IMR-90 (cell line): ENCODE measurements around the gene BCAP31. TPM values are rescaled to one million over a fixed set of nuclear protein-coding genes. Genes with fewer than 3 reads are reported as not detected.

ENCODE experiments used
- ATAC-seq: fragments of 200-7000 bp; cut with Tn5 transposase; 2 replicates; pipeline ENCODE4 v1.9.1; 2020; ENCODE audit warnings: low read depth, mild to moderate bottlenecking, moderate library complexity
- BruUV-seq: library from RNA; stranded (reverse); fragments of 400-500 nt; replicated peaks from 2 replicates; lab custom pipeline; 2021; lab: Mats Ljungman, UMichigan
- CTCF ChIA-PET: fragments of 300-600 bp; formaldehyde crosslinking; extraction: SDS; loops from one replicate; lab custom pipeline; 2021; ENCODE audit warnings: antibody characterized with exemption; lab: Yijun Ruan, JAX
- POLR2A ChIA-PET: fragments of 300-600 bp; sonication (Branson Sonifier 250); formaldehyde crosslinking; loops from one replicate; lab custom pipeline; 2022; ENCODE audit warnings: antibody characterized with exemption; ENCODE audit not compliant: unreplicated experiment; lab: Charles Lee
- DNase-seq: peaks from one replicate; pipeline ENCODE4 v3.0.0; 2013
- H2AFZ ChIP-seq: replicated peaks from 2 replicates; pipeline ENCODE3; 2013; ENCODE audit warnings: low read length, mild to moderate bottlenecking; ENCODE audit not compliant: poor library complexity
- H2AK5ac ChIP-seq: 2 replicates; pipeline ENCODE4 v1.6.1; 2013; ENCODE audit warnings: low read depth, low read length, inconsistent platforms
- H2AK9ac ChIP-seq: replicated peaks from 2 replicates; pipeline ENCODE3; 2013; ENCODE audit warnings: mild to moderate bottlenecking, low read depth, low read length, moderate library complexity; ENCODE audit not compliant: poor library complexity
- H2BK120ac ChIP-seq: 2 replicates; pipeline ENCODE4 v1.6.1; 2013; ENCODE audit warnings: low read depth, low read length, inconsistent platforms
- H2BK15ac ChIP-seq: 3 replicates; pipeline ENCODE4 v1.6.1; 2013; ENCODE audit warnings: low read depth, low read length, inconsistent platforms
- H2BK20ac ChIP-seq: 2 replicates; pipeline ENCODE4 v1.6.1; 2013; ENCODE audit warnings: low read depth, mild to moderate bottlenecking, inconsistent platforms, low read length, moderate library complexity
- H2BK5ac ChIP-seq: 2 replicates; pipeline ENCODE4 v1.6.1; 2013; ENCODE audit warnings: mild to moderate bottlenecking, low read depth, low read length, inconsistent platforms; ENCODE audit not compliant: poor library complexity, severe bottlenecking
- H3K14ac ChIP-seq: replicated peaks from 2 replicates; pipeline ENCODE4 v1.6.1; 2013; ENCODE audit warnings: low read depth, low read length, inconsistent platforms
- H3K18ac ChIP-seq: 2 replicates; pipeline ENCODE4 v1.6.1; 2013; ENCODE audit warnings: low read depth, low read length, control low read depth
- H3K23ac ChIP-seq: 2 replicates; pipeline ENCODE4 v1.6.1; 2013; ENCODE audit warnings: low read depth, low read length, inconsistent platforms
- H3K27ac ChIP-seq: 2 replicates; pipeline ENCODE4 v1.5.1; 2013; ENCODE audit warnings: mild to moderate bottlenecking, control low read depth, low read length; ENCODE audit not compliant: insufficient read depth
- H3K27me3 ChIP-seq: 2 replicates; pipeline ENCODE4 v1.6.1; 2013; ENCODE audit warnings: low read length; ENCODE audit not compliant: control insufficient read depth, insufficient read depth
- H3K36me3 ChIP-seq: 2 replicates; pipeline ENCODE4 v1.6.1; 2013; ENCODE audit warnings: low read length, mixed read lengths; ENCODE audit not compliant: control insufficient read depth, insufficient read depth
- H3K4ac ChIP-seq: 2 replicates; pipeline ENCODE4 v1.6.1; 2013; ENCODE audit warnings: low read depth, low read length, inconsistent platforms
- H3K4me1 ChIP-seq: 2 replicates; pipeline ENCODE4 v1.6.1; 2013; ENCODE audit warnings: low read length, mixed read lengths; ENCODE audit not compliant: control insufficient read depth, insufficient read depth
- H3K4me2 ChIP-seq: 2 replicates; pipeline ENCODE4 v1.6.1; 2013; ENCODE audit warnings: low read depth, mild to moderate bottlenecking, control low read depth, low read length, moderate library complexity
- H3K4me3 ChIP-seq: 2 replicates; pipeline ENCODE4 v1.5.1; 2013; ENCODE audit warnings: low read depth, mild to moderate bottlenecking, control low read depth, low read length, moderate library complexity; ENCODE audit not compliant: insufficient read depth
- H3K56ac ChIP-seq: 2 replicates; pipeline ENCODE4 v1.6.1; 2013; ENCODE audit warnings: low read length, inconsistent platforms; ENCODE audit not compliant: insufficient read depth; ENCODE audit errors: extremely low read depth
- H3K79me1 ChIP-seq, 2 experiments: 2 replicates each; pipeline ENCODE4 v1.6.1; 2013; ENCODE audit warnings: low read length in 2 of 2, inconsistent platforms in 1 of 2, low read depth in 1 of 2
- H3K9ac ChIP-seq: 2 replicates; pipeline ENCODE4 v1.6.1; 2013; ENCODE audit warnings: low read depth, low read length, control low read depth
- H3K9me1 ChIP-seq: 2 replicates; pipeline ENCODE4 v1.6.1; 2013; ENCODE audit warnings: low read length, inconsistent platforms; ENCODE audit not compliant: insufficient read depth
- H3K9me3 ChIP-seq: 2 replicates; pipeline ENCODE4 v1.6.1; 2013; ENCODE audit warnings: low read length; ENCODE audit not compliant: control insufficient read depth, insufficient read depth
- H4K20me1 ChIP-seq: 2 replicates; pipeline ENCODE4 v1.6.1; 2013; ENCODE audit warnings: low read length, inconsistent platforms; ENCODE audit not compliant: insufficient read depth
- H4K5ac ChIP-seq: 2 replicates; pipeline ENCODE4 v1.6.1; 2013; ENCODE audit warnings: mild to moderate bottlenecking, low read depth, low read length, control low read depth
- H4K8ac ChIP-seq, 2 experiments: 2 replicates each; pipeline ENCODE4 v1.6.1; 2013; ENCODE audit warnings: low read depth in 2 of 2, low read length in 2 of 2, control low read depth in 1 of 2, inconsistent platforms in 1 of 2
- H4K91ac ChIP-seq: 2 replicates; pipeline ENCODE4 v1.6.1; 2013; ENCODE audit warnings: low read depth, low read length, inconsistent platforms; ENCODE audit not compliant: insufficient read depth
- BHLHE40 ChIP-seq: fragments of 150-350 bp; IDR thresholded peaks from 2 replicates; pipeline ENCODE4 v1.6.1; 2016; ENCODE audit warnings: mild to moderate bottlenecking, low read depth, low read length
- CEBPB ChIP-seq: IDR thresholded peaks from 2 replicates; pipeline ENCODE4 v1.6.1; 2012; ENCODE audit warnings: low read depth, low read length, improper control_type of control experiment
- CHD1 ChIP-seq: IDR thresholded peaks from 2 replicates; pipeline ENCODE4 v1.6.1; 2012; ENCODE audit warnings: low read depth, low read length, improper control_type of control experiment
- CTCF ChIP-seq: conservative IDR thresholded peaks from 2 replicates; pipeline ENCODE4 v1.5.1; 2012; ENCODE audit warnings: mild to moderate bottlenecking, low read depth, low read length, improper control_type of control experiment
- FOS ChIP-seq: fragments of 150-350 bp; IDR thresholded peaks from 2 replicates; pipeline ENCODE4 v1.6.1; 2016; ENCODE audit warnings: low read depth, low read length
- MAFK ChIP-seq: IDR thresholded peaks from 2 replicates; pipeline ENCODE4 v1.6.1; 2012; ENCODE audit warnings: low read depth, low read length, improper control_type of control experiment
- MAZ ChIP-seq: IDR thresholded peaks from 2 replicates; pipeline ENCODE4 v1.6.1; 2012; ENCODE audit warnings: low read depth, mild to moderate bottlenecking, low read length, improper control_type of control experiment, moderate library complexity, borderline replicate concordance
- MXI1 ChIP-seq: IDR thresholded peaks from 2 replicates; pipeline ENCODE4 v1.6.1; 2012; ENCODE audit warnings: low read depth, mild to moderate bottlenecking, low read length, moderate library complexity, borderline replicate concordance
- NFE2L2 ChIP-seq: fragments of 150-350 bp; IDR thresholded peaks from 2 replicates; pipeline ENCODE4 v1.6.1; 2016; ENCODE audit warnings: low read depth, mild to moderate bottlenecking, low read length
- POLR2A ChIP-seq: IDR thresholded peaks from 2 replicates; pipeline ENCODE4 v1.6.1; 2012; ENCODE audit warnings: mild to moderate bottlenecking, low read depth, low read length
- RAD21 ChIP-seq: IDR thresholded peaks from 2 replicates; pipeline ENCODE4 v1.6.1; 2012; ENCODE audit warnings: low read length, improper control_type of control experiment
- RCOR1 ChIP-seq: IDR thresholded peaks from 2 replicates; pipeline ENCODE4 v1.6.1; 2012; ENCODE audit warnings: mild to moderate bottlenecking, low read length, improper control_type of control experiment; ENCODE audit not compliant: insufficient replicate concordance
- RFX5 ChIP-seq: IDR thresholded peaks from 2 replicates; pipeline ENCODE4 v1.8.0; 2012; ENCODE audit warnings: low read depth, mild to moderate bottlenecking, low read length, moderate library complexity
- SMC3 ChIP-seq: fragments of 150-350 bp; IDR thresholded peaks from 2 replicates; pipeline ENCODE4 v1.6.1; 2016; ENCODE audit warnings: low read depth, mild to moderate bottlenecking, antibody characterized with exemption, low read length, moderate library complexity
- USF2 ChIP-seq: fragments of 150-350 bp; IDR thresholded peaks from 2 replicates; pipeline ENCODE4 v1.6.1; 2017; ENCODE audit warnings: mild to moderate bottlenecking, antibody characterized with exemption, low read length, low read depth
- WGBS, 2 experiments: methylation state at CpG; one replicate each; pipeline versions ENCODE4 v1.1.5 to v1.1.7; 2013; ENCODE audit warnings: missing lambda C conversion rate in 2 of 2; ENCODE audit not compliant: insufficient read length in 1 of 2; ENCODE audit errors: extremely low coverage in 2 of 2; 5-methylcytosine and 5-hydroxymethylcytosine counted together
- dilution Hi-C: fragments of 300-500 bp; cut with HindIII; formaldehyde crosslinking; loops from one replicate; pipeline ENCODE4 v1.14.3; 2018; ENCODE audit warnings: low sequenced_read_pairs; ENCODE audit not compliant: unreplicated experiment
- in situ Hi-C: fragments of 300-500 bp; cut with MboI; formaldehyde crosslinking; loops from 3 replicates; pipeline ENCODE4 v1.14.3; 2019; ENCODE audit warnings: low sequenced_read_pairs, inconsistent platforms, mixed read lengths
- intact Hi-C: fragments of 100-400 bp; cut with micrococcal nuclease; formaldehyde crosslinking; loops from 2 replicates; pipeline ENCODE4 v1.10.0; 2022
- polyA plus RNA-seq, 3 experiments: library from polyadenylated mRNA; depleted of rRNA; stranded (reverse); fragments of >200 nt; gene quantifications; 2 replicates each; pipeline ENCODE4 v1.2.3, GENCODE V29; 2012; ENCODE audit warnings: low replicate concordance in 1 of 3
- total RNA-seq: library from RNA; depleted of rRNA; stranded (reverse); fragments of >200 nt; gene quantifications from 2 replicates; pipeline ENCODE4 v1.2.3, GENCODE V29; 2012
- TF ChIP-seq, protein P1 (sequence below): fragments of 150-350 bp; IDR thresholded peaks from 2 replicates; pipeline ENCODE4 v1.6.1; 2016; ENCODE audit warnings: low read depth, mild to moderate bottlenecking, low read length, moderate library complexity, borderline replicate concordance

The BCAP31 gene
- total and polyA plus RNA-seq, 2 of the 4 experiments (the other 2 are of a cell fraction) = 125 to 244 TPM

DNA sequence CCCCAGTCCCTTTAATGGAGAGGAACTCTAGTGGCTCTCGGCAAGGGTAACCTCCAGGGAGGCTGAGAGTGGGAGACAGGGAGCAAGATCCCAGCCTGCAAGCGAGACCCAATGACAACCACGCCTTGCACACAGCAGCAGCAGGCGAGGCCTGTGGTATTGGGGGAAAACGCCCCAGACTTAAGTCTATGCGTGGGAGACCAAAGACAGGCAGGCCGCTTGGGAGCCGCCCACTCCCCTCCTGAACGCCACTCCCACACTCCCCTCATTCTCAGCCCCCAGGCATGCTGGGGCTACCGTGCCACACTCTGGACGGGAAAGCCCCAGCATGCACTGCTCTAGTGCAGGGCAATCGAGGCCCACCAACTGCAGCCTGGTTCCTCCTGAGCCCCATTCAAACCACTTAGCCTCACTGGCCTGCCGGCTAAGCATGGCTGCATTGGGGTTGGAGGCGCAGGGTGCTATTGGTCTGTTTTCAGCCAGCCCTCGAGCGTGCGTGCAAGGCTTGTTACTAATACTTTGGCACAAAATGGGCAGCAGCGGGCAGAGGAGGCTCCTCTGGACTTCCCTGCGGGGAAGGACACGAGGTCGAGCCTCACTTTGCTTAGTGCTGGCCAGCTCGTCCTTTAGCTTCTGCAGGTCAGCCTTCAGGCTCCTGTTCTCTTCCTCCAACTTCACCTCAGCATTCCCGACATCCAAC is 21.7 kb downstream of the BCAP31 start:
- H2AFZ ChIP-seq = no peak overlapping the region
- no peaks in the 10 kb centered on the region for H4K20me1 ChIP-seq
- peaks cover 17% of the 10 kb centered on the region for H3K36me3 ChIP-seq
- H2BK120ac ChIP-seq = no peak overlapping the region
- H3K14ac ChIP-seq = no peak overlapping the region
- H4K5ac ChIP-seq = no peak overlapping the region
- H3K4me2 ChIP-seq = no peak overlapping the region
- H3K27me3 ChIP-seq = no peaks in the 10 kb centered on the region
- 75% methylated on average over 8 of the region's 23 CpGs; no CpG with 5 or more reads in 1 of the 2 experiments for WGBS, 2 experiments
- no peak for TF ChIP-seq FOS
- TF ChIP-seq MAZ = no peak
- TF ChIP-seq, protein P1, sequence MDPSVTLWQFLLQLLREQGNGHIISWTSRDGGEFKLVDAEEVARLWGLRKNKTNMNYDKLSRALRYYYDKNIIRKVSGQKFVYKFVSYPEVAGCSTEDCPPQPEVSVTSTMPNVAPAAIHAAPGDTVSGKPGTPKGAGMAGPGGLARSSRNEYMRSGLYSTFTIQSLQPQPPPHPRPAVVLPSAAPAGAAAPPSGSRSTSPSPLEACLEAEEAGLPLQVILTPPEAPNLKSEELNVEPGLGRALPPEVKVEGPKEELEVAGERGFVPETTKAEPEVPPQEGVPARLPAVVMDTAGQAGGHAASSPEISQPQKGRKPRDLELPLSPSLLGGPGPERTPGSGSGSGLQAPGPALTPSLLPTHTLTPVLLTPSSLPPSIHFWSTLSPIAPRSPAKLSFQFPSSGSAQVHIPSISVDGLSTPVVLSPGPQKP = no peak
- no peak for TF ChIP-seq NFE2L2
- TF ChIP-seq CTCF = no peak
- TF ChIP-seq RAD21 = no peak
- TF ChIP-seq BHLHE40 = no peak
- TF ChIP-seq POLR2A = no peak
- no peak for TF ChIP-seq RFX5
- TF ChIP-seq SMC3 = no peak
- no peak for TF ChIP-seq MXI1
- no peak for TF ChIP-seq RCOR1
- no peak for TF ChIP-seq MAFK
- no peak for TF ChIP-seq CEBPB
- TF ChIP-seq CHD1 = no peak
- no peak for TF ChIP-seq USF2
- no peak overlapping the region for H3K4me3 ChIP-seq
- H3K4me1 ChIP-seq = peaks cover 2% of the 10 kb centered on the region; the same call in 1 of the 2 replicates
- intact Hi-C loops = no loop called here
- H3K56ac ChIP-seq = no peak overlapping the region
- no peak overlapping the region for H3K27ac ChIP-seq
- BruUV-seq = no TSS peak
- in situ Hi-C loops = no loop called here
- no peak for ATAC-seq
- H2BK20ac ChIP-seq = no peak overlapping the region
- H3K23ac ChIP-seq = no peak overlapping the region
- H2AK9ac ChIP-seq = no peak overlapping the region
- H3K18ac ChIP-seq = no peak overlapping the region
- H3K9me3 ChIP-seq = no peaks in the 10 kb centered on the region
- no peak overlapping the region for H2BK5ac ChIP-seq
- CTCF ChIA-PET = no interaction called here
- no peaks in the 10 kb centered on the region for H3K9me1 ChIP-seq
- no peak overlapping the region for H4K8ac ChIP-seq
- POLR2A ChIA-PET = interaction anchor here (0.5 kb wide), 1 partner anchor 12 kb away, joined by 3 read pairs; no protein-coding TSS in a partner anchor
- peaks cover 0 to 3% of the 10 kb centered on the region in 2 experiments; a peak in 1 of 4 replicates for H3K79me1 ChIP-seq
- dilution Hi-C loops = no loop called here
- no peak overlapping the region for H2AK5ac ChIP-seq
- no peak overlapping the region for H3K4ac ChIP-seq
- H2BK15ac ChIP-seq = no peak overlapping the region
- H3K9ac ChIP-seq = no peak overlapping the region
- H4K91ac ChIP-seq = no peak overlapping the region
- DNase-seq = no peak
